GM18499 (cell line): Measurements from ENCODE around the gene NBPF12.
A peak's percentile ranks its signal among the peaks of the same experiment; 100 is the strongest.
"Not testable (repeated sequence)": the region's sequence is repeated elsewhere in the genome, so short reads cannot be mapped to it uniquely, and the experiment has no call there.

ENCODE experiments used
- ATAC-seq: cut with Tn5 transposase; IDR thresholded peaks from one replicate; pipeline ENCODE4 v1.9.1; 2021; ENCODE audit warnings: moderate number of reproducible peaks; ENCODE audit not compliant: insufficient read depth, unreplicated experiment

Gene NBPF12

GRCh38 chr1:146938242-146938902, at the start of gene NBPF12:
TSS of gene NBPF12 (plus strand) at chr1:146938324. CDS start at chr1:146960144, 21,820 bp downstream.
- peak; percentile 41 for ATAC-seq

- ATAC-seq: not testable (repeated sequence)
Observed at GRCh38 chr1:146891355-146891754, 46.8 kb upstream of the NBPF12 start.

- not testable (repeated sequence) for ATAC-seq
Observed at GRCh38 chr1:146892331-146892730, 45.8 kb upstream of the NBPF12 start.

GRCh38 chr1:146907565-146908261, 30.4 kb upstream of the NBPF12 start:
- not testable (repeated sequence) for ATAC-seq

- not testable (repeated sequence) for ATAC-seq
Observed at GRCh38 chr1:146912975-146913374, 25.1 kb upstream of the NBPF12 start.

- ATAC-seq: not testable (repeated sequence)
Observed at GRCh38 chr1:146920811-146921210, 17.3 kb upstream of the NBPF12 start.

- not testable (repeated sequence) for ATAC-seq
Observed at GRCh38 chr1:146922614-146923013, 15.5 kb upstream of the NBPF12 start.

- not testable (repeated sequence) for ATAC-seq
Observed at GRCh38 chr1:146924106-146924505, 14.0 kb upstream of the NBPF12 start.

- not testable (repeated sequence) for ATAC-seq
Observed at GRCh38 chr1:146926413-146926812, 11.7 kb upstream of the NBPF12 start.

- ATAC-seq: not testable (repeated sequence)
Observed at GRCh38 chr1:146930225-146930624, 7.9 kb upstream of the NBPF12 start.

GRCh38 chr1:146934390-146935223, 3.5 kb upstream of the NBPF12 start:
- not testable (repeated sequence) for ATAC-seq

- not testable (repeated sequence) for ATAC-seq
Observed at GRCh38 chr1:146937462-146937861, 662 bp upstream of the NBPF12 start.

GRCh38 chr1:146938927-146939786, 1.0 kb downstream of the NBPF12 start:
- ATAC-seq: peak; percentile 5

GRCh38 chr1:146940293-146940692, 2.2 kb downstream of the NBPF12 start:
- not testable (repeated sequence) for ATAC-seq

- not testable (repeated sequence) for ATAC-seq
Observed at GRCh38 chr1:146943342-146943886, 5.3 kb downstream of the NBPF12 start.

- ATAC-seq: not testable (repeated sequence)
Observed at GRCh38 chr1:146948127-146948526, 10.0 kb downstream of the NBPF12 start.

- ATAC-seq: not testable (repeated sequence)
Observed at GRCh38 chr1:146964340-146964739, 26.2 kb downstream of the NBPF12 start.

- ATAC-seq: not testable (repeated sequence)
Observed at GRCh38 chr1:146966351-146966750, 28.2 kb downstream of the NBPF12 start.

GRCh38 chr1:146970656-146971055, 32.5 kb downstream of the NBPF12 start:
- ATAC-seq: not testable (repeated sequence)
